AG20443 (cell line): ENCODE data around the gene IDH3B.
"Not testable (repeated sequence)": the region's sequence is repeated elsewhere in the genome, so short reads cannot be mapped to it uniquely, and the experiment has no call there.

Experiments
- DNase-seq: peaks from one replicate; pipeline ENCODE4 v3.0.0; 2012; ENCODE audit warnings: low spot score, mixed read lengths

IDH3B gene

GRCh38 chr20:2694519-2694918 is 30.5 kb upstream of the IDH3B start:
- no peak for DNase-seq

- no peak for DNase-seq
These were observed 30.0 kb upstream of the IDH3B start for GRCh38 chr20:2694008-2694471.

GRCh38 chr20:2693286-2694007 is 29.4 kb upstream of the IDH3B start:
- peak; percentile 59 for DNase-seq

- DNase-seq: peak; percentile 56
These were observed 28.9 kb upstream of the IDH3B start for GRCh38 chr20:2692886-2693285.

GRCh38 chr20:2692036-2692885 is 28.2 kb upstream of the IDH3B start, which contains the start of gene EBF4:
Gene EBF4 (plus strand): TSS chr20:2692780. CDS start chr20:2693646, 866 bp downstream.
- DNase-seq: peak; percentile 71

GRCh38 chr20:2691663-2692035 is 27.6 kb upstream of the IDH3B start:
- no peak for DNase-seq

GRCh38 chr20:2691127-2691526 is 27.1 kb upstream of the IDH3B start:
- no peak for DNase-seq

GRCh38 chr20:2690718-2691117 is 26.7 kb upstream of the IDH3B start:
- DNase-seq: no peak

GRCh38 chr20:2690213-2690612 is 26.2 kb upstream of the IDH3B start:
- DNase-seq: no peak

GRCh38 chr20:2688041-2688591 is 24.1 kb upstream of the IDH3B start:
- DNase-seq: peak; percentile 58

GRCh38 chr20:2687514-2687913 is 23.5 kb upstream of the IDH3B start:
- DNase-seq: no peak

- DNase-seq: not testable (repeated sequence)
These were observed 20.8 kb upstream of the IDH3B start for GRCh38 chr20:2684817-2685216.

- not testable (repeated sequence) for DNase-seq
These were observed 18.0 kb upstream of the IDH3B start for GRCh38 chr20:2682040-2682439.

GRCh38 chr20:2680046-2680445 is 16.0 kb upstream of the IDH3B start:
- DNase-seq: no peak

GRCh38 chr20:2673453-2673852 is 9.4 kb upstream of the IDH3B start:
- no peak for DNase-seq

GRCh38 chr20:2672446-2672845 is 8.4 kb upstream of the IDH3B start:
- no peak for DNase-seq

- no peak for DNase-seq
These were observed 8.0 kb upstream of the IDH3B start for GRCh38 chr20:2671977-2672376.

GRCh38 chr20:2663364-2663886 is 591 bp downstream of the IDH3B start:
- no peak for DNase-seq

- DNase-seq: no peak
These were observed 4.5 kb downstream of the IDH3B start for GRCh38 chr20:2659547-2659946.

- no peak for DNase-seq
These were observed 5.3 kb downstream of the IDH3B start for GRCh38 chr20:2658414-2659354.

GRCh38 chr20:2657674-2658073 is 6.3 kb downstream of the IDH3B start:
- DNase-seq: no peak
